Right lobe of liver (tissue), 4 donors: ENCODE measurements around the gene ZNF292.

Experiments used
- POLR2A ChIP-seq: fragments of 450-650 bp; IDR thresholded peaks from one replicate; pipeline ENCODE4 v1.6.1; 2017; ENCODE audit warnings: antibody characterized with exemption, mild to moderate bottlenecking
- TF ChIP-seq, protein P1 (sequence below), 4 donors: fragments of 200-600 bp in 3 of 4; fragments of 450-650 bp in 1 of 4; IDR thresholded peaks; one replicate each; pipeline versions ENCODE4 v1.5.1 to v1.8.0; 2016 to 2022; ENCODE audit warnings: antibody characterized with exemption in 4 of 4, mild to moderate bottlenecking in 2 of 4
- donor health status: DM: no; HTN: no; CAD: no.
- donor health status: DM: no; HTN: no; CAD: no.
- donor health status: DM: no; HTN: yes; CAD: no.

DNA sequence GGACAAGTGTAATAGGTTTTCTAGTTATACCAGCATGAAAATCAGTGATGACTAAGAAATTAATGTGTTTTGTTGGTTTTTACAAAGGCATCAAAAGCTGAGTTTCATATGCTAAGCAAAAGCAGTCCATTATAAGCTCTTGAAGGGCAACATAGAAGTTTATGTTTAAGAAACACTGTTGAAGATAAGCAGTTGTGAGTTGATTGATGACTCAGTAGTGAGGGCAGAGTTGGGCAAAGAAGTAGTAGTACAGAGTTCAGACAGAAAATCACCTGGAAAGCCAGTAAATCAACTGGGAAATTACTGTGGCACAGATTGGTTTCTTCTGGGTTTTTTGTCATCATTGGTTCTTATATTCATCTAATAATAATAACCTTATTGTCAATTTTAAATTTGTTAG lies 89.0 kb downstream of the ZNF292 start:
- TF ChIP-seq, protein P1, sequence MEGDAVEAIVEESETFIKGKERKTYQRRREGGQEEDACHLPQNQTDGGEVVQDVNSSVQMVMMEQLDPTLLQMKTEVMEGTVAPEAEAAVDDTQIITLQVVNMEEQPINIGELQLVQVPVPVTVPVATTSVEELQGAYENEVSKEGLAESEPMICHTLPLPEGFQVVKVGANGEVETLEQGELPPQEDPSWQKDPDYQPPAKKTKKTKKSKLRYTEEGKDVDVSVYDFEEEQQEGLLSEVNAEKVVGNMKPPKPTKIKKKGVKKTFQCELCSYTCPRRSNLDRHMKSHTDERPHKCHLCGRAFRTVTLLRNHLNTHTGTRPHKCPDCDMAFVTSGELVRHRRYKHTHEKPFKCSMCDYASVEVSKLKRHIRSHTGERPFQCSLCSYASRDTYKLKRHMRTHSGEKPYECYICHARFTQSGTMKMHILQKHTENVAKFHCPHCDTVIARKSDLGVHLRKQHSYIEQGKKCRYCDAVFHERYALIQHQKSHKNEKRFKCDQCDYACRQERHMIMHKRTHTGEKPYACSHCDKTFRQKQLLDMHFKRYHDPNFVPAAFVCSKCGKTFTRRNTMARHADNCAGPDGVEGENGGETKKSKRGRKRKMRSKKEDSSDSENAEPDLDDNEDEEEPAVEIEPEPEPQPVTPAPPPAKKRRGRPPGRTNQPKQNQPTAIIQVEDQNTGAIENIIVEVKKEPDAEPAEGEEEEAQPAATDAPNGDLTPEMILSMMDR (IDR thresholded peaks at IDR 0.05) = no peak
- no peak for TF ChIP-seq POLR2A
